Neural progenitor cell (in vitro differentiated cells): ENCODE results near the gene PDCD11.

Experiments
- EZH2 ChIP-seq: fragments of 200-600 bp; sonication (generic); IDR thresholded peaks from 2 replicates; pipeline ENCODE4 v1.6.1; 2017; ENCODE audit warnings: antibody characterized with exemption, mild to moderate bottlenecking, moderate library complexity
- TF ChIP-seq, protein P1 (sequence below): fragments of 200-600 bp; sonication (generic); IDR thresholded peaks from 2 replicates; pipeline ENCODE4 v1.5.1; 2017; ENCODE audit warnings: antibody characterized with exemption, mild to moderate bottlenecking

DNA sequence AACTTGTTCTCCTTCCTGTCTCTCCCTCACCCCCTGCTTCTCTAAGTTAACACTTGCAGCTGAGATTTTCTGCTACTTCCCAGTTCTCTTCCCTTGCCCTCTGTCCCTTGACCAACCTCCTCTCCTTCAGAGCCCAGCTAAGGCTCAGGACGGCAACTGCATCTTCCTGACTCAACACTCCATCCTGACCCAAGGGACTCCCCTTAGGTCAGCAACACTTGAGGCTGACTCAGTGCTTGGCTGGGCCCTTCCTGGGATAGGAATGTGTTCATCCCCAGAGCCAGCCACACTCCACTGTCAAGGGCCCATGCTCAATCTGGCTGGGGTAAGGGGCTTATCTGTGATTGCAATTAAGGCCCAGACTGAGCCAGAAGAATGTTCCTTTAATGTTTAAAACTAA lies 52.3 kb downstream of the PDCD11 start:
- TF ChIP-seq EZH2, result no peak
- TF ChIP-seq, protein P1, sequence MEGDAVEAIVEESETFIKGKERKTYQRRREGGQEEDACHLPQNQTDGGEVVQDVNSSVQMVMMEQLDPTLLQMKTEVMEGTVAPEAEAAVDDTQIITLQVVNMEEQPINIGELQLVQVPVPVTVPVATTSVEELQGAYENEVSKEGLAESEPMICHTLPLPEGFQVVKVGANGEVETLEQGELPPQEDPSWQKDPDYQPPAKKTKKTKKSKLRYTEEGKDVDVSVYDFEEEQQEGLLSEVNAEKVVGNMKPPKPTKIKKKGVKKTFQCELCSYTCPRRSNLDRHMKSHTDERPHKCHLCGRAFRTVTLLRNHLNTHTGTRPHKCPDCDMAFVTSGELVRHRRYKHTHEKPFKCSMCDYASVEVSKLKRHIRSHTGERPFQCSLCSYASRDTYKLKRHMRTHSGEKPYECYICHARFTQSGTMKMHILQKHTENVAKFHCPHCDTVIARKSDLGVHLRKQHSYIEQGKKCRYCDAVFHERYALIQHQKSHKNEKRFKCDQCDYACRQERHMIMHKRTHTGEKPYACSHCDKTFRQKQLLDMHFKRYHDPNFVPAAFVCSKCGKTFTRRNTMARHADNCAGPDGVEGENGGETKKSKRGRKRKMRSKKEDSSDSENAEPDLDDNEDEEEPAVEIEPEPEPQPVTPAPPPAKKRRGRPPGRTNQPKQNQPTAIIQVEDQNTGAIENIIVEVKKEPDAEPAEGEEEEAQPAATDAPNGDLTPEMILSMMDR, result no peak
